SK-N-MC (cell line): ENCODE results near the gene HPN.

Experiments
- EZH2 ChIP-seq: fragments of 200-600 bp; sonication (generic); IDR thresholded peaks from one replicate; pipeline ENCODE4 v1.6.1; 2017; ENCODE audit warnings: antibody characterized with exemption
- FOXP2 ChIP-seq: optimal IDR thresholded peaks from 2 replicates; pipeline ENCODE3; 2011; ENCODE audit warnings: mild to moderate bottlenecking, moderate library complexity; ENCODE audit not compliant: insufficient read depth; ENCODE audit errors: extremely low read length, control extremely low read depth
- POLR2AphosphoS5 ChIP-seq: IDR thresholded peaks from 2 replicates; pipeline ENCODE4 v1.6.1; 2012; ENCODE audit warnings: mild to moderate bottlenecking, low read depth, low read length, borderline replicate concordance

DNA sequence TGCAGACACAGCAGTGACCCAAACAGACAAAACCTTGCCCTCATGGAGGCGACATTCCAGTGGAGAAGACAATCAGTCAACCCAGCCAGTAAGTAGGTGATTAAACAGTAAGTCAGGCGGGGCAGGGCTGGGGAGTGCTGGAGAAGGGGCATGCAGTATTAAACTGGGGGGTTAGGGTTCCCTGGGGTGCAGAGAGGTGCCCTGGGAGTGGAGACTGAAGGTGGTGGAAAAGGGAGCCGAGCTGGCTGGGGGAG is 42.9 kb downstream of the HPN start:
- TF ChIP-seq EZH2: no peak
- no peak for TF ChIP-seq POLR2AphosphoS5
- TF ChIP-seq FOXP2: no peak
